HUES48 (cell line): Measurements from ENCODE around the gene GABPB2.
A peak's percentile ranks its signal among the peaks of the same experiment; 100 is the strongest.

Source experiments
- H3K27ac ChIP-seq: one replicate; pipeline ENCODE4 v1.7.0; 2013; ENCODE audit warnings: low read depth, low read length, inconsistent platforms
- H3K27me3 ChIP-seq: 2 replicates; pipeline ENCODE4 v1.6.1; 2013; ENCODE audit warnings: mild to moderate bottlenecking, low read length; ENCODE audit not compliant: control insufficient read depth, insufficient read depth
- H3K36me3 ChIP-seq: 2 replicates; pipeline ENCODE4 v1.6.1; 2013; ENCODE audit warnings: low read length; ENCODE audit not compliant: control insufficient read depth, insufficient read depth
- H3K4me1 ChIP-seq: 2 replicates; pipeline ENCODE4 v1.6.1; 2013; ENCODE audit warnings: mild to moderate bottlenecking, low read length; ENCODE audit not compliant: control insufficient read depth, insufficient read depth
- H3K4me3 ChIP-seq: 2 replicates; pipeline ENCODE4 v1.5.1; 2013; ENCODE audit warnings: mild to moderate bottlenecking, low read depth, low read length
- H3K9ac ChIP-seq: 2 replicates; pipeline ENCODE4 v1.6.1; 2013; ENCODE audit warnings: mild to moderate bottlenecking, low read depth, low read length, moderate library complexity
- H3K9me3 ChIP-seq: 2 replicates; pipeline ENCODE4 v1.6.1; 2013; ENCODE audit warnings: low read length; ENCODE audit not compliant: control insufficient read depth, insufficient read depth

Gene GABPB2

GRCh38 chr1:151133018-151133806 lies 62.7 kb downstream of the GABPB2 start:
- H3K4me3 ChIP-seq = peak overlapping the region; percentile 61; the same call in 1 of the 2 replicates
- H3K27me3 ChIP-seq = peaks cover 33% of the 10 kb centered on the region
- H3K27ac ChIP-seq = no peak overlapping the region
- peaks cover 7% of the 10 kb centered on the region for H3K36me3 ChIP-seq
- no peak overlapping the region for H3K9ac ChIP-seq
- H3K4me1 ChIP-seq = peaks cover 12% of the 10 kb centered on the region; the same call in 1 of the 2 replicates
- no peaks in the 10 kb centered on the region for H3K9me3 ChIP-seq

- H3K9me3 ChIP-seq = no peaks in the 10 kb centered on the region
- H3K36me3 ChIP-seq = peaks cover 11% of the 10 kb centered on the region
- H3K4me3 ChIP-seq = no peak overlapping the region
- no peak overlapping the region for H3K9ac ChIP-seq
- peaks cover 33% of the 10 kb centered on the region for H3K27me3 ChIP-seq
- peaks cover 9% of the 10 kb centered on the region; the same call in 1 of the 2 replicates for H3K4me1 ChIP-seq
- no peak overlapping the region for H3K27ac ChIP-seq
Measured at GRCh38 chr1:151134396-151134795, 63.8 kb downstream of the GABPB2 start.

GRCh38 chr1:151134991-151135390 lies 64.4 kb downstream of the GABPB2 start:
- Histone ChIP-seq H3K36me3 (peaks cover 17% of the 10 kb centered on the region), H3K4me3 (no peak overlapping the region), H3K4me1 (peaks cover 9% of the 10 kb centered on the region; the same call in 1 of the 2 replicates), H3K9me3 (no peaks in the 10 kb centered on the region), H3K9ac (no peak overlapping the region), H3K27me3 (peaks cover 33% of the 10 kb centered on the region), H3K27ac (no peak overlapping the region)

- no peak overlapping the region for H3K9ac ChIP-seq
- peaks cover 17% of the 10 kb centered on the region for H3K36me3 ChIP-seq
- peaks cover 28% of the 10 kb centered on the region for H3K27me3 ChIP-seq
- no peak overlapping the region for H3K27ac ChIP-seq
- no peaks in the 10 kb centered on the region for H3K9me3 ChIP-seq
- H3K4me3 ChIP-seq = no peak overlapping the region
- H3K4me1 ChIP-seq = peaks cover 6% of the 10 kb centered on the region; the same call in 1 of the 2 replicates
Measured at GRCh38 chr1:151135433-151136385, 65.1 kb downstream of the GABPB2 start.

GRCh38 chr1:151137789-151138188 lies 67.2 kb downstream of the GABPB2 start:
- H3K27me3 ChIP-seq = peaks cover 17% of the 10 kb centered on the region
- H3K9ac ChIP-seq = no peak overlapping the region
- H3K9me3 ChIP-seq = no peaks in the 10 kb centered on the region
- peaks cover 17% of the 10 kb centered on the region for H3K36me3 ChIP-seq
- no peak overlapping the region for H3K4me3 ChIP-seq
- H3K4me1 ChIP-seq = no peaks in the 10 kb centered on the region; the same call in 1 of the 2 replicates
- H3K27ac ChIP-seq = no peak overlapping the region

- no peak overlapping the region for H3K9ac ChIP-seq
- peaks cover 10% of the 10 kb centered on the region; the same call in 1 of the 2 replicates for H3K36me3 ChIP-seq
Measured at GRCh38 chr1:151142411-151143056, 72.0 kb downstream of the GABPB2 start.

GRCh38 chr1:151143057-151143435 lies 72.5 kb downstream of the GABPB2 start:
- Histone ChIP-seq H3K27me3 (peaks cover 25% of the 10 kb centered on the region), H3K27ac (no peak overlapping the region), H3K4me1 (peaks cover 29% of the 10 kb centered on the region), H3K4me3 (no peak overlapping the region), H3K9ac (no peak overlapping the region), H3K36me3 (peaks cover 10% of the 10 kb centered on the region; the same call in 1 of the 2 replicates), H3K9me3 (no peaks in the 10 kb centered on the region)

More at GRCh38 chr1:151142411-151143056, 72.0 kb downstream of the GABPB2 start:
- Histone ChIP-seq H3K27me3 (peaks cover 20% of the 10 kb centered on the region), H3K27ac (no peak overlapping the region), H3K4me1 (peaks cover 29% of the 10 kb centered on the region), H3K4me3 (no peak overlapping the region), H3K9me3 (no peaks in the 10 kb centered on the region)

- Histone ChIP-seq H3K9me3 (no peaks in the 10 kb centered on the region), H3K4me3 (0 out of 2 replicates have a peak overlapping the region, but pooled peaks have one; percentile 76), H3K4me1 (peaks cover 29% of the 10 kb centered on the region), H3K9ac (no peak overlapping the region), H3K27me3 (peaks cover 26% of the 10 kb centered on the region), H3K36me3 (peaks cover 10% of the 10 kb centered on the region; the same call in 1 of the 2 replicates), H3K27ac (no peak overlapping the region)
Measured at GRCh38 chr1:151143986-151144385, 73.4 kb downstream of the GABPB2 start.

- H3K27ac ChIP-seq = no peak overlapping the region
- peaks cover 29% of the 10 kb centered on the region for H3K4me1 ChIP-seq
- H3K36me3 ChIP-seq = peaks cover 3% of the 10 kb centered on the region; the same call in 1 of the 2 replicates
- peaks cover 26% of the 10 kb centered on the region for H3K27me3 ChIP-seq
- no peak overlapping the region for H3K9ac ChIP-seq
- peak overlapping the region; percentile 76; the same call in 1 of the 2 replicates for H3K4me3 ChIP-seq
- no peaks in the 10 kb centered on the region for H3K9me3 ChIP-seq
Measured at GRCh38 chr1:151144474-151145303, 74.1 kb downstream of the GABPB2 start.
